Measurements from ENCODE around the gene NBAS.

- TF ChIP-seq CTCF (IDR thresholded peaks at IDR 0.05; ENCODE audit: low read length) (no peak), EZH2 (IDR thresholded peaks at IDR 0.05; ENCODE audit: borderline replicate concordance, low read length) (no peak)
These were observed 443.6 kb downstream of the NBAS start for GRCh38 chr2:15117409-15118050.

Measured in OCI-LY1 (cell line).